ENCODE results near the gene COMTD1.

COMTD1 gene

GRCh38 chr10:75235375-75236177, at the start of gene COMTD1:
Gene COMTD1 (minus strand): TSS chr10:75235957. CDS start chr10:75235928, 29 bp downstream.
- DNase-seq (ENCODE audit: low read depth), result peak; percentile 80

GRCh38 chr10:75283671-75284470, 48.1 kb upstream of the COMTD1 start:
- no peak for DNase-seq (ENCODE audit: low read depth)

GRCh38 chr10:75283078-75283670, 47.4 kb upstream of the COMTD1 start:
- no peak for DNase-seq (ENCODE audit: low read depth)

- DNase-seq (ENCODE audit: low read depth), result no peak
These were observed 46.2 kb upstream of the COMTD1 start for GRCh38 chr10:75281974-75282373.

- no peak for DNase-seq (ENCODE audit: low read depth)
These were observed 44.5 kb upstream of the COMTD1 start for GRCh38 chr10:75280236-75280635.

GRCh38 chr10:75276069-75276872, 40.5 kb upstream of the COMTD1 start:
- DNase-seq (ENCODE audit: low read depth), result no peak

GRCh38 chr10:75272896-75273295, 37.1 kb upstream of the COMTD1 start:
- DNase-seq (ENCODE audit: low read depth), result no peak

GRCh38 chr10:75272094-75272493, 36.3 kb upstream of the COMTD1 start:
- DNase-seq (ENCODE audit: low read depth), result no peak

- peak; percentile 31 for DNase-seq (ENCODE audit: low read depth)
These were observed 33.8 kb upstream of the COMTD1 start for GRCh38 chr10:75269605-75270004.

GRCh38 chr10:75266945-75267344, 31.2 kb upstream of the COMTD1 start:
- DNase-seq (ENCODE audit: low read depth), result no peak

GRCh38 chr10:75265856-75266255, 30.1 kb upstream of the COMTD1 start:
- no peak for DNase-seq (ENCODE audit: low read depth)

- no peak for DNase-seq (ENCODE audit: low read depth)
These were observed 28.0 kb upstream of the COMTD1 start for GRCh38 chr10:75263806-75264205.

- DNase-seq (ENCODE audit: low read depth), result no peak
These were observed 26.3 kb upstream of the COMTD1 start for GRCh38 chr10:75261813-75262705.

- DNase-seq (ENCODE audit: low read depth), result no peak
These were observed 25.2 kb upstream of the COMTD1 start for GRCh38 chr10:75260990-75261389.

- no peak for DNase-seq (ENCODE audit: low read depth)
These were observed 19.0 kb upstream of the COMTD1 start for GRCh38 chr10:75254739-75255138.

- DNase-seq (ENCODE audit: low read depth), result no peak
These were observed 17.8 kb upstream of the COMTD1 start for GRCh38 chr10:75253281-75254220.

- no peak for DNase-seq (ENCODE audit: low read depth)
These were observed 15.2 kb upstream of the COMTD1 start for GRCh38 chr10:75250934-75251333.

GRCh38 chr10:75247797-75248196, 12.0 kb upstream of the COMTD1 start:
- no peak for DNase-seq (ENCODE audit: low read depth)

GRCh38 chr10:75246506-75246905, 10.7 kb upstream of the COMTD1 start:
- DNase-seq (ENCODE audit: low read depth), result no peak
